NCI-H1417 (cell line): Measurements from ENCODE around the gene NXNL1.
A peak's percentile ranks its signal among the peaks of the same experiment; 100 is the strongest.
"Not testable (repeated sequence)": the region's sequence is repeated elsewhere in the genome, so short reads cannot be mapped to it uniquely, and the experiment has no call there.

Source experiments
- DNase-seq, 3 experiments: peaks; one replicate each; lab custom pipeline; 2025; lab: John Stamatoyannopoulos, UW

NXNL1 gene

DNA sequence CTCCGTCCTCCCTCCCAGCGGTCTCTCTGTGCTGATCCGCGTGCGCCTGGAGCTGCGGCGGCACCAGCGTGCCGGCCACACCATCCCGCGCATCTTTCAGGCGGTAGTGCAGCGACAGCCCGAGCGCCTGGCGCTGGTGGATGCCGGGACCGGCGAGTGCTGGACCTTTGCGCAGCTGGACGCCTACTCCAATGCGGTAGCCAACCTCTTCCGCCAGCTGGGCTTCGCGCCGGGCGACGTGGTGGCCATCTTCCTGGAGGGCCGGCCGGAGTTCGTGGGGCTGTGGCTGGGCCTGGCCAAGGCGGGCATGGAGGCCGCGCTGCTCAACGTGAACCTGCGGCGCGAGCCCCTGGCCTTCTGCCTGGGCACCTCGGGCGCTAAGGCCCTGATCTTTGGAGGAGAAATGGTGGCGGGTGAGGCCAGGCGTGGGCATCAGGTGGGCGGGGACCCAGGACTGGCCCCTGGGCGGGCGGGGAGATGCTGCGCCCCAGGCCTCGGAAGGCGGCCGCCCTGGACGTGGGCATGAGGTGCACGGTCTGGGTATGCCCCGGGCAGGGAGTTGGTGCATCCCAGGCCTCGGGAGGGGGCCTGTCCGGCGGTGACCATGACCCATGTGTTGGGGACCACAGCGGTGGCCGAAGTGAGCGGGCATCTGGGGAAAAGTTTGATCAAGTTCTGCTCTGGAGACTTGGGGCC, 26.0 kb upstream of the NXNL1 start:
- DNase-seq: no peak

DNA sequence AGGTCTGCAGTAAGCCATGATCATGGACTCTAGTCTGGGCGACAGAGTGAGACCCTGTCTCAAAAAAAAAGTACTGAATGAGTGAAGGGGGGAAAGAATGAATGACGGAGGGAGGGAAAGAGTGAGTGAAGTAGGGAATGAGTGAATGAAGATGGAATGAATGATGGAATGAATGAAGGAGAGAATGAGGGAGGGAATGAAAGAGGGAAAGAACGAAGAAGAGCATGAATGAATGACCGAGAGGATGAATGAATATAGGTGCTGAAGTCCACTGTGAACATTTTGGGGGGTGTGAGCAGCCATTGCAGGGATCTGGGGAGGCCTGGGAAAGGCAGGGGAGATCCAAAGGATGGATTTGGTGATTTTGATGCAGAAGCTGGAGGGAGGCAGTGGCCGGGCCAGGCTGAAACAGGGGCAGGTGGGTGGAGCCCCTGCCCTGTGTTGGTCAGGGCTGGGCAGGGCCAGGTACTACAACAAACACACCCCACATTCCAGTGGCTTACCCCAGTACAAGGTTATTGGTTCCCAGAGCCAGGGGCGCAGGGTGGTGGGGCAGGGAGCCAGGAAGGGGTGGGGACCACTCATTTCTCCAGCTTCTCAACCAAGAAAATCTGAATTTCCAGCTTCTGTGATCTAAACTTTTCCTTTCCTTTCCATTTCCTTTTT, 23.9 kb upstream of the NXNL1 start:
- no peak for DNase-seq

DNA sequence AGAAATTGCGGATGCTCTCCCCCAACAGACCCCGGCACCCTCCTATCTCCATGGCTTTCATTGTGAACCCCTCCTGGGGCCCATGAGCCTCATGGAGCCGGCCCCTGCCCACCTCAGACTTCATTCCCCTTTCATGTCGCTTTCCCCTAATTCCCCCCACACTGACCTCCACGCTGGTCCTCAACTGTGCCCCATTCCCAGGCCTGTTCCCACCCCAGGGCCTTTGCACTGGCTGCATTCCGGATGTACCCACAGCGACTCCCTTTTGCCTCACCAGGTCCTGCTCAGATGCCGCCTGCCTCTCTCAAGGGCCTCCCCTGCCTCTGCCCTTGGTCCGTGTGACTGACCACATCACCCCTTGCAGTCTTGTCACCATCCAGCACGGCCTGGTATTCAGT, 22.9 kb upstream of the NXNL1 start:
- no peak for DNase-seq

DNA sequence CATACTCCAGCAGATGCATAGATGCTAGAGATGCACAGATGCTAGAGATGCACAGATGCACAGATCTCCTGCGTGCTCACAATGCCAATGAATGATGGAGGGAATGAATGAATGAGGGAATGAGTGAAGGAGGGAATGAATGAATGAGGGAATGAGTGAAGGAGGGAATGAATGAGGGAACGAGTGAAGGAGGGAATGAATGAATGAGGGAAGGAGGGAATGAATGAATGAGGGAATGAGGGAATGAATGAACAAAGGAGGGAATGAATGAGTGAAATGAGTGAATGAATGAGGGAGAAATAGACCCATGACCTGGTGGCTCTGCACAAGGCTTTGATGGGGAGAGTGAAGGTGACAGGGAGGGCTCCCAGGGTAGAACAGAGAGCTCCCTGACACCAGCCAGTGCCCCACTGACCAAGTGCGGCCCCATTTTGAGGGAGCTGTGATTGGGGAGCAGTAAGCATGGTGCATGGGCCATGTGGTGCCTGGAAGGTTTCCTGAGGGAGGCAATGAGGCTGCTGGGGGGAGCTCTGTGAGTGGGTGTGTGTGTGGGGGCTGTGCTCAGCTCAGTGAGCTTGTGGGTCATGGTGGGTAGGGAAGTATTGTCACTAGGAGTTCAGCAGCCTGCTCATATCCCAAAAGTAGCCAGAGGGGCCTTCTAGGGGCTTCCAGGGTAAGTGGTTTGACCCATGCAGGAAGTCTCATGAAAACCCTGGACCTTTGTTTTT, 22.3 kb upstream of the NXNL1 start:
- no peak for DNase-seq

DNA sequence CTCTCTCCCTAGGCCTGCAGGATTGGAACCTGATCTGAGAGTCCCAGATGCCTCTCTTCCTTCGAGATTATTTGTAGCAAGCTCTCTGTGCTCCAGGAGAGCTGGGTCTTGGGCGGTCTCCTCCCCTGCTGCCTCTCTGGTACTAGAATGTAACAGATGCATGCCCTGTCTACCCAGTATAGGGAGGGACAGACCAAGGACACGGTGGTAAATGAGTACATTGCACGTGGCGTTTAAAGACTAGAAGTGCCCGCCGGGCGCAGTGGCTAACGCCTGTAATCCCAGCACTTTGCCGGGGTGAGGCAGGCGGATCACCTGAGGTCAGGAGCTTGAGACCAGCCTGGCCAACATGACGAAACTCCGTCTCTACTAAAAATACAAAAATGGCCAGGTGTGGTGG, 21.3 kb upstream of the NXNL1 start:
- DNase-seq: no peak

DNA sequence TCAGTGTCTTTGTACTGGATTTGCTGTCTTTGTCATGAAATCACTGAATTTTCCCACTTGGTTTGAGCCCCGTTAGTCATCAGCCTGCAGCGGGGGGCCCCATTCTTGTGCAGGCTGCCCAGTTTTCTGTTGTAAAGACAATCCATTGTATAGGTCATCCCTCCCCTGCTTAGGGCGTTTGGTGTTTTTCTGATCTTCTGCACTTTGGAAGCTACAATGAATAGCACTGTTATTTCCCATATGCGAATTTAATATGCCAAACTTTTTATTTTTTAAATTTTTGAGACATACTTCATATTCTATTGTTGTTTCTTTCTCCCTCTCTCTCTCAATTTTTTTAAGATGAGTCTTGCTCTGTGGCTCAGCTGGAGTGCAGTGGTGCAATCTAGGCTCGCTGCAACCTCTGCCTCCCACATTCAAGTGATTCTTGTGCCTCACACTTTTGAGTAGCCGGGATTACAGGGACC, 18.6 kb upstream of the NXNL1 start:
- DNase-seq: no peak

DNA sequence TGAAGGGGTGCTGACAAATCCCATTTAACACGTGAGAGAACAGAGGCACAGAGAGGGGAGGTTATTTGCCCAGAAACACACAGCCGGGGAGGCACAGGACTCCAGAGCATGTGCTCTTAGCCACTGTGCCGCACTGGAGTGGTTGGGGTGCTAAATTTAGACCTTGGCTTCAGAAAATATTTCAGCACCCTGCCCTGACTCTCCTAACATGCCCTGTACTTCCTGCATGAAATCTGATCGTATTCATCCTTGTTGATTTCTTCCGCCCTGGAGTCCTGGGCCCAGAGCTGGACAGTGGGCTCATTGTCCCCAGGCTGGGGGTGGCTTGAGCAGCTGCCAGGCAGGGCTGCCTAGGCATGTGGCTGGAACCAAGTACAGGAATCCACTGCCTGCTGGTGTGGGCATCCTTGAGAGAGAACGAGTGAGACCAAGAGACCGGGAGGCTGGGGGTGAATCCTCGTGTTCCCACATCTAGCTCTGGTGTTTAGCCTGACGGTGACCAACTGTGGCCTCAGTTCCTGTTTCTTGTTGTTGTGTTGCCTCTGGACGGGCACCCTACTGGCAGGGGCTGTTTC, 14.9 kb upstream of the NXNL1 start:
- no peak for DNase-seq

DNA sequence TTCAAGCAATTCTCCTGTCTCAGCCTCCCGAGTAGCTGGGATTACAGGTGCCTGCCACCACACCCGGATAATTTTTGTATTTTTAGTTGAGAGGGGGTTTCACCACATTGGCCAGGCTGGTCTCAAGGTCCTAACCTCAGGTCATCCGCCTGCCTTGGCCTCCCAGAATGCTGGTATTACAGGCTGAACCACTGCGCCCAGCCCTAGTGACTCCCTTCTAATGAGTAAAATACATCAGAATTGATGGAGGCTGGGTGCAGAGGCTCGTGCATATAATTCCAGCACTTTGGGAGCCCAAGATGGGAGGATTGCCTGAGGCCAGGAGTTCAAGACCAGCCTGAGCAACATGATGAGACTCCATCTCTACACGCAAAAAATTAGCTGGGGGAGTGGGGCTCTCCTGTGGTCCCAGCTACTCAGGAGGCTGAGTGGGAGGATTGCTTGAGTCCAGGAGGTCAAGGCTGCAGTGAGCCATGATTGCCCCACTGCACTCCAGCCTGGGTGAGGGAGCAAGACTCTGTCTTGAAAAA, 14.3 kb upstream of the NXNL1 start:
- DNase-seq: not testable (repeated sequence)

DNA sequence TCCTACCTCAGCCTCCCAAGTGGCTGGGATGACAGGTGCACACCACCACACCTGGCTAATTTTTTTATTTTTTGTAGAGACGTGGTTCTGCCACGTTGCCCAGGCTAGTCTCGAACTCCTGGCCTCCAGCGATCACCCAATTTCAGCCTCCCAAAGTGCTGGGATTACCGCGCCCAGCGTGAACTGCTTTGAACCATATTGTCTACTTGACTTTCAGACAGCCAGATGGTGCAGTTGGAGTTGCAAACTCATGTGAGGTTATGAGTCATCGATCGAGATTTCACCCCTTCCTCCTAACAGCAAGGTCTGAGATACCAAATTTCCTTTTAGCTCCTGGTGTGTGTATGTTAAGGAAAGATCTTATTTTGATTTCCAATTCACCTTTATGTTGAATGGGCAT, 12.3 kb upstream of the NXNL1 start:
- no peak for DNase-seq

DNA sequence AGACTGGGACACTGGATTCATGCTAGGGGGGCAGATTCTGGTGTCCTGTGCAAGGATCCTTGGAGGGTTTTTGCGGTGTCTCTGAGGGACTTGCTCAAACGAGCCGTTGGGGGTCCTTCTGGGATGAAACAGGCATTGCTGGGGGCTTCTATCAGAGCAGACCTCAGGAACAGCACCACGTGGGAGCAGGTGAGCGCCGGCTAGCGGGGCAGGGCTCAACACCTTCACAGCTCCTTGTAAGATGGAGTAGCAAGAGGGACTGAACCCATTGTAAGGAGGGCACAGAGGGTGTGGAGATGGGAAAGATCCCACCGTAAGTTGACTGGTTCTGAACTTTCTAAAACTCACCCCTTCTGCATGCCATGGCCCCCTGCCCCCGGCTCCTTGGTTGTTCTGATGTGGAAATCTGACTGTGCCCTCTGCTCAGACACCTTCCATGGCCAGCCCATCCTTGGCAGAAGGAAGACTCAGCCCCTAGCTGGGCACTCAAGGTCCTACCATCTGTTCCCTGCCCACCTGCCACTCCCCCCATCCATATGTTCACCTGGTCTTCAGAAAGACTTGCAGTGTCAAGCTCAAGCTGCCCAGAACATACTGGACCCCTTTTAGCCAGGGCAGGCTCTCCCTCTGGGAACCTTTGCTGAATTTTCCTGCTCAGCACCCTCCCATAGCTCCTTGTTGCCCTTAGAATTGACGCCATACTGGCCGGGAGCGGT, 10.8 kb upstream of the NXNL1 start:
- DNase-seq: no peak

DNA sequence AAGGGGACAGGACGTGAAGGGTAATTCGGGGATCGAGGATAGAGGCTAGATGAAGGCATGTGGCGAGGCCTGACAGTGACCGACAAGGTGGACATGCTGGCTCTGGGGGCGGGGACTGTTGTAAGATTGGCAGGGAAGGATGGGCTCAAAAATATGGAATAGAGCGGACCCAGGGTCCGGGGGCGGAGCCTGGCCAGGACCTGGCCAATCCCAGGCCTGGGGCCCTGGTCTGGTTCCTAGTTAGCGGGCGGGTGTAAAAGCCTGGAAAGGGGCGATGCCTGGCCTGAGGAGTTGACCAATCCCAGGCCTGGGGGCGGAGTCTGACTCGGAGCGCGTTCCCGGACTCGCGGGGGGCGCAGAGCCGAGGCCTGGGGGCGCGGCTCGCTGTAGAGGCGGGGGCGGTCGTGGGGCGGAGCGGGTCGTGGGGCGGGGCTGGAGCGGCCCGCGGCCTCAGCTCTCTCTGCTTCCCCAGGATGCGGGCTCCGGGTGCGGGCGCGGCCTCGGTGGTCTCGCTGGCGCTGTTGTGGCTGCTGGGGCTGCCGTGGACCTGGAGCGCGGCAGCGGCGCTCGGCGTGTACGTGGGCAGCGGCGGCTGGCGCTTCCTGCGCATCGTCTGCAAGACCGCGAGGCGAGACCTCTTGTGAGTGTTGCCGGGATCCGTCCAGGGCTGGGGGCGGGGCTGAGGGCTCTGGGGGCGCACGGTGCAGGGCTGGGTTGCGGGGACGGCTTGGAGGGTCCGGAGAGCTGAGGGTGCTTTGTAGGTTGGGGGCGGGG, 9.5 kb upstream of the NXNL1 start, which contains the start of gene SLC27A1:
TSS of gene SLC27A1 (plus strand) at position 457 of the 774 bp plus-strand sequence. CDS start at position 474, 17 bp downstream.
- peak; percentile 92 to 99 (median 97) for DNase-seq

DNA sequence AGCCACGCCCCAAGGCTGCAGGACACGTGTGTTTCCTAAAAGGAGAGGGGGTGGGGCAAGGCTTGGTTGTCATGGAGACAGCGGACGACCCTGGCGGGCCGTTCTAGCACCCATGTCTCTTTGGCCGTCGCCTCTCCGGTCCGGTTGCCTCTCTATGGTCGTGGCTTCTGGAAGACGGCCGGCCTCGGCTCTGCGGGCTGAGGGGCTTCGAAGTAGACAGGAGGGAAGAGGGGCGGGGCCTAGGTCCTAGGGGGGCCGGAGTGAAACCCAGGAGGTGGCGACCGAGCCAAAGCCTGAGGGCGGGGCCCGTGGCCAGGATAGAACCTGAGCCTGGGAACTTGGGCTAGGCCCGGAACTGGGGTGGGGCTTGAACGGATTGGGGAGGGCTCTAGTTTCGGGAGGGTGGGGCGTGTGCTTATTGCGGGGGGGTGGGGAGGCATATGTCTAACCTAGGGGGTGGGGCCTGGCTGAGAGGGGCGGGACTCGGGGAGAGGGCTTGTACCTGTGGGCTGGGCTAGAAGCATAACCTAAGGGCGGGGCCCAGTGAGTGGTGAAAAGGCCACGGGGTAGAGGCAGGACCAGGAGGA, 8.8 kb upstream of the NXNL1 start:
- DNase-seq: peak in 2 of 3 experiments; percentile 81 to 83

DNA sequence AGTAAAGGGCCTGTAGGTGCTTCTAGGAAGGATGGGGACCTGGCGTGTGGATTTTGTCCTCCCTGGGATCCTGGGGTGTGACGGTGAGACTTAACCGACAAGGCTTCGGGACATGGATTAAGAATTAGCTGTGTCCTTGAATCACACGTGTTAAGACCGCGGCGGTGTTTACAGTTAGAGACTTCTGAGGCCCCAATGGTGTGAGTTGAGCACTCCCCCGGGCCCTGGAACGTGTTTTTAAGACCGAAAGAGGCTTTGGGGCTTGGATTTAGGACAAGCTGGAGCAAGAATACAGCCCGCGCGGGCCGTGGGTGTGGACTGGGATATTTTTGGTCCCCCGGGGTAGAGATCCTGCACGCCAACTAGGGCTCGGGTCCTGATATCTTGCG, 8.4 kb upstream of the NXNL1 start:
- no peak for DNase-seq

DNA sequence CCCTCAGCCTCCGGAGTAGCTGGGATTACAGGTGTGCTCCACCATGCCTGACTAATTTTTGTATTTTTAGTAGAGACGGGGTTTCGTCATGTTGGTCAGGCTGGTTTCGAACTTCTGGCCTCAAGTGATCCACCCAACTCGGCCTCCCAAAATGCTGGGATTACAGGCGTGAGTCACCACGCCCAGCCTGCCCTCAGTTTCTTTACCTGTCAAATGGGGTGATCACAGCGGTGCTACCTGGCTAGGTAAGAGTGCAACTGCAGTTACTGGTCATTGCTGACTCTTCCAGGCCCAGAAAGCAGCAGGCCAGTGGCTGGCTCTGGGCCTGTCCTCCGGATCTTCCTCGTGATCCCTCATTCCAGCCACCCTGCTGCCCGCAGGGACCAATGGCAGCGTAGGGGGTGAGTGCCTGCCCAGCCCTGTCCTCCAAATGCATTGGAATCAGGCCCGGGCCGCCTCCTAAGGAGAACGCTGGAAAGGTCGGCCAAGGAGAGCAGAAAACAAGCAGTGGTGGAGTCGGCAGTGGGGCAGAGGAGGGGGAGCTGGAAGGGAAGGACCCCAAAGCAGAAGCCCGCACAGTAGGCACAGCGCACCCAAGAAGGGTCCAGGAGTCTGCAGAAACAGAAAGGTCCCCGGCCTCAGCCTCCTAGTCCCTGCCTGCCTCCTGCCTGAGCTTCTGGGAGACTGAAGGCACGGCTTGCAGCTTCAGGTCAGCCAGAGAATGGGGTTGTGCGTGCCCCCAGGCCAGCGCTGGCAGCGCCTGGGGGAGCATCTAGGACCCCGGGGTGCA, 7.8 kb upstream of the NXNL1 start:
- no peak for DNase-seq

DNA sequence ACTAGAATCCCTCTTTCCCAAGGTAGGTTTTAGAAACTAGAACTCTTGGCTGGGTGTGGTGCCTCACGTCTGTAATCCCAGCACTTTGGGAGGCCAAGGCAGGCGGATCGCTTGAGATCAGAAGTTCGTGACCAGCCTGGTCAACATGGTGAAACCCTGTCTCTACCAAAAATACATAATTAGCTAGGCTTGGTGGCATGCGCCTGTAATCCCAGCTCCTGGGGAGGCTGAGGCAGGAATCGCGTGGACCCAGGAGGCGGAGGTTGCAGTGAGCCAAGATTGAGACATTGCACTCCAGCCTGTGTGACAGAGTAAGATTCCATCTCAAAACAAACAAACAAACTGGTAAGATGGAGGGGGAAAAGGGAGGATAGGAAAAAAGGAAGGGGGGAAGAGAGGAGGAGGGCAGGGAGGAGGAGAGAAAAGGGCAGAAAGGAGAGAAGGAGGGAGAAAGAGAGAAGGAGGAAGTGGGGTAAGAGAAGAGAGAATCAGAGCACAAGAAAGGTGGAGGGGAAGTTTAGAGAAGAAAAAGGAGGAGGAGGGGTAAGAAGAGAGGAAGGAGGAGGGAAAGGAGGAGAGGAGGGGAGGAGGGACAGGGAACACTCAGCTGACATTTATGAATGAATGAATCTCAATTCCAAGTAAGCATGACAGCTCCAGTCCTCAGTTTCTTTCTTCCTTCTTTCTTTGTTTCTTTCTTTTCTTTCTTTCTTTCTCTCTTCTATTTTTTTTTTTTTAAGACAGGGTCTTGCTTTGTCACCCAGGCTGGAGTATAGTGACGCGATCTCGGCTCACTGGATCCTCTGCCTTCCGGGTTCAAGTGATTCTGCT, 7.0 kb upstream of the NXNL1 start:
- no peak for DNase-seq

DNA sequence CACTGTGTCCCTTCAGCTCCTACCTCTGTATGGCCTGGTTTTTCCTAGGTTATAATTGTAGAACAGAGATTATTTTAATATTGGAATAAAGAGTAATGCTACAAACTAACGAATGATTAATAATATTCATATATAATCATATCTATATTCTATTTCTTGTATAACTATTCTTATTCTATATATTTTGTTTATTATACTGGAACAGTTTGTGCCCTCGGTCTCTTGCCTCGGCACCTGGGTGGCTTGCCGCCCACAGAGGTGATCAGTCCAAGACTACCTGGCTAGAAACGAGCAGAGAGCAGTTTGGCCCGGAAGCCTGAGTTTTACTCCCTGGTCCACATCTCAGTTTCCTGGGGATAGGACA, 5.7 kb upstream of the NXNL1 start:
- DNase-seq: no peak

DNA sequence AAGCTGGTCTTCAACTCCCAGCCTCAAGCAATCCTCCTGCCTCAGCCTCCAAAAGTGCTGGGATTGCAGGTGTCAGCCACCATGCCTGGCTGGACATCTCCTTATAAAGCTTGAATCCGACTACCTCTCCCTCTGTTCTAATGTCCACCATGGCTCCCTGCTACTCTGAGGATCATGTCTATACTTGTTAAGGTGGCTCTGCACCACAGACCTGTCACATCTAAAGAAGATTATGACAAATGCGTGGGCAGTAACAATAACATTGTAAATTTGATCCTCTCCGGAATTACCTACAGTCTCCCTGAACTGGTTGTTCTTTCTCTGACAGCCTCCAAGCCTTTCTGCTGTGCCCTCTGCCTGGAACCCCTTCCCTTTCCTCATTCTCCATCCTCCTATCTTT, 1.8 kb downstream of the NXNL1 start:
- DNase-seq: no peak

DNA sequence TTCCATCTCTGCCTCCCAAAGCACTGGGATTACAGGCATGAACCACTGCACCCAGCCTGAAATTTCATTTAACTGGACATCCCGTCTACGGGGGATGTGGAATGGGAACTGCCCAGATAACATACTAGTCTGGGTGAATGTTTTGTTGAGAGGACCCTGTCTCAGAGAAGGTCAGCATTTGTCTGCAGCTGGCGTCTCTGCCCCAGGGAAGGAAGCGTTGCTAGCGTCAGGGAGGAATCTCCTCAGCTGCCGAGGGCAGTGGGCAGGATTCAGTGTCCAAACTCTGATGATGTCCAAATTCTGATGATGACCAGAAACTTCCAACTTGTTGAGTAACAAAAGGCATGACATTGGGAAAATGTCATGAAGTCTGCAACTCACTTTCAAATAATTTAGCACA, 3.1 kb downstream of the NXNL1 start:
- no peak for DNase-seq

DNA sequence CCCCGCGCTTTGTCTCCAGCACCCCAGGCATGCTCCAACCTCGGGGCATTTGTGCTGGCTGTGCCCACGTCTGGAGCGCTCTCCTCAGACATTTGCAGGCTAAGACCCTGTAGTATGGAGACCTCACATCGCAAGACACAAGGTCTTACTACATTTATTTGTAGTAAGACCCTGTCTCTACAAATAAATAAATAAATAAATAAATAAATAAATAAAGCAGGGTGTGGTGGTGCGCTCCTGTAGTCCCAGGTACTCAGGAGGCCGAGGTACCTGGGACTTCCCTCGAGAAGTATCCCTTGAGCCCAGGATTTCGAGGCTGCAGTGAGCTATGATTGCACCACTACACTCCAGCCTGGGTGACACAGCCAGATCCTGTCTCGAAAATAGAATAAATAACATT, 4.6 kb downstream of the NXNL1 start:
- no peak for DNase-seq
